ENCODE data around the gene C19orf81. TPM values are rescaled to one million over a fixed set of nuclear protein-coding genes. Genes with fewer than 3 reads are reported as not detected.

The C19orf81 gene
- total and polyA plus RNA-seq, 9 of the 15 experiments (the other 6 are each of a cell fraction or from before 2014, with no cell fraction given): 2.5 to 42.9 (median 33.0) TPM; not detected in 4

- TF ChIP-seq ZNF407 (IDR thresholded peaks at IDR 0.05; ENCODE audit: low read depth) (no peak), L3MBTL2 (IDR thresholded peaks at IDR 0.05) (peak; percentile 41; the same call in 1 of the 2 replicates), MITF (IDR thresholded peaks at IDR 0.05) (0 out of 2 replicates have a peak, but pooled peaks have one; percentile 39), ZNF589 (CRISPR knock-in tag; IDR thresholded peaks at IDR 0.05; ENCODE audit: low read depth) (peak; percentile 90), JUND (IDR thresholded peaks at IDR 0.05; ENCODE audit: borderline replicate concordance, low read depth, low read length) (peak; percentile 48; the same call in 1 of the 2 replicates), JUND (tag; IDR thresholded peaks at IDR 0.05; ENCODE audit: borderline replicate concordance, low read depth, low read length) (peak; percentile 13; the same call in 2 of the 3 replicates), CREB1 (IDR thresholded peaks at IDR 0.05) (no peak), CREB1 (CRISPR knock-in tag; IDR thresholded peaks at IDR 0.05) (0 out of 2 replicates have a peak, but pooled peaks have one; percentile 45), XRCC3 (IDR thresholded peaks at IDR 0.05) (no peak), BCLAF1 (IDR thresholded peaks at IDR 0.05; ENCODE audit: borderline replicate concordance in 1 of 2, control insufficient read depth in 1 of 2, low read depth in 2 of 2, low read length in 1 of 2) (no peak), ZNF431 (CRISPR knock-in tag; IDR thresholded peaks at IDR 0.05) (no peak), SP1 (CRISPR knock-in tag; IDR thresholded peaks at IDR 0.05) (no peak), USF1 (CRISPR knock-in tag; IDR thresholded peaks at IDR 0.05) (peak; percentile 79)
These were observed 8.0 kb downstream of the C19orf81 start (continued) for GRCh38 chr19:50657222-50657669.

Measured in K562 (cell line).